ENCODE measurements around the gene UTP18. TPM values are rescaled to one million over a fixed set of nuclear protein-coding genes. Genes with fewer than 3 reads are reported as not detected.

The UTP18 gene
- total RNA-seq, 1 donor from 2014 or later, result 38.5 TPM

- DNase-seq, result no peak
These were observed 75.8 kb downstream of the UTP18 start for GRCh38 chr17:51335883-51336822.

DNA sequence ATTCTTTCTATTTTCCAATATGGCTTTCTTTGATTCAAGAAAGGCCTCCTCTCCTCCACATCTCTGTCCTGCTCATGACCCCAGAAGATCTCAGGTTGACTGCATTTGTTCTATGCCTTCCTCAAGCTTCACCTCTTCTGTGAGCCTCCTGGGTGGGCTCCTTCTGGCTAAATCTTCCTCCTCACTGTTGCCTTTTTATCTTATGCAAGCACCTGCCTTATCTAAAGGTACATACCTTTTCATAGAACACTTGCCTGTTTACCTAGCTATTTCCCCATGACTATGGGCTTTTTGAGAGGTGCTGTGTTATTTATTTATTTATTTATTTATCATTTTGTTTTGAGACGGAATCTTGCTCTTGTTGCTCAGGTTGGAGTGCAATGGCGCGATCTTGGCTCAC is 81.1 kb downstream of the UTP18 start:
- no peak for DNase-seq

DNA sequence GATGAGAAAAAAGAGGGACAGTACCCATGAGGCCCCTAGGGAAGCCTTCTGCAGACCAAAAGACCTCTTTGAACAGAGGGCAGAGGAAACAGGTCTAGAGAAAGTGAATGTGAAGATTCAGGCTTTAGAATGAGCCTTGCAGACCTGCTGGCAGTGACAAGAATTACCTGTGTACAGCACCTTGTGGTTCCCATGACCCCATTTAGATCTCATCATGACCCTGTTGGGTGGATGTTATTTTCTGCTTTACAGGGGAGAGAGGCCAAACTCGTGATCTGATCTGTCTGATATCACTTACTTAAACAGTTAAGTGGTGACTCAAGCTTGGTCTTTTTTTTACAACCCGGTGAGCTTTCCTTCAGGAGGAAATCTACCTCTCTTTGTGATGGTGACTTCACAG is 81.9 kb downstream of the UTP18 start:
- DNase-seq, result no peak

DNA sequence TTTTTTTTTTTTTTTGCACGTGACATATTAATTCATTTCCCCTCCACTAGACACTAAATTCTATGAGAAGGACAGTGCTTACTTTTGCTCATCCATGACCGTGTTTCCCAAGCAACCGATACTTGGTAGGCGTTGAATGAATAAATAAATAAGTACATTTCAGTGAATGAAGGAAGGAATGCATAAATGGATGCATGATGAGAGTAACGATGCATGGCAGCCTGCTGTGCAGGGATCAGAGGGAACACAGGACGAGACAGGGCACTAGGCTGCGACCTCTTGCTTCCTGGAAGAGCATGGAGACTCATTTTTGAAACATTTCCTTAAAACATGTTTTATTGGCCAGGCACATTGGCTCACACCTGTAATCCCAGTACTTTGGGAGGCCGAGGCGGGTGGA is 84.2 kb downstream of the UTP18 start:
- no peak for DNase-seq

DNA sequence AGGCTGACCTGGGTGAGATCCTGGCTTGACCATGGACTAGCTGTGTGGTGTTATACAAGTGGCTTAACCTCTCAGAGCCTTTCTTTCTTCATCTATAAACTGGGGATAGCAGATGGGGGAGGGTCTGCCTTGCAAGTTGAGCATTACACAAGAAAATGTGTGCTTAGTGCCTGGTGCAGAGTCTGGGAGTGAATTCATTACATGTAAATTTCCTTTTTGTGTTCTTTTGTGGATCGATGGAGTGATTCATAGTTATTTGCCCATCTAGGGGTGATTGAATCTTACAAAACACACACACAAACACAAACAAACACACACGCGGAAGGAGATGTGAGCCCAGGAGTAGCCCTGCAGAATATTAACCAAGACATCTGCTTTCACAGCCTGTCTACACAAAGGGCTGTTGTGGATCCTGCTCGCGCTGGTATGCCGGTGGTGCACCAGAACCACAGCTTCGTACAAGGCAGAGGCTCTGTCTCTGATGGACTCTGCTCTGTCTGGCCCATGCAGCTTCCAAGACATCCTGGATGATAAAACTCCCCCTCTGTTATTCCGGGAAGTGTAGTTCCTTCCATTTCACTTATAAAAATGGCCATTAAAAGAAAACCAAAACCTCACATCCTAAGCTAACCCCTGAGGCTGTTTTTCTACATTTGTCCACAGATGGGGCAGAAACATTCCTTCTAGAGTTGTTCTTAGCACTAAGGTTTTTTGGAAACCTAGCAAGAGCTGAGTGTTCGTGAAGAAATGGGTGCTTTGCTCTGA is 86.1 kb downstream of the UTP18 start:
- DNase-seq, result no peak

Other genes with a start within 250 kb of the UTP18 start
- gene SPAG9, start 139.7 kb upstream of the UTP18 start, total RNA-seq, result 164 TPM
- gene NME1, start 107.0 kb upstream of the UTP18 start, total RNA-seq, result 40.7 TPM
- 183 TPM for gene NME2, start 94.1 kb upstream of the UTP18 start, total RNA-seq
- 41.1 TPM for gene MBTD1, start 497 bp upstream of the UTP18 start, total RNA-seq

Measured in skin of body (tissue), 2 donors.